HG02973 (cell line): ENCODE measurements around the gene CAMKV.
"Not testable (repeated sequence)": the region's sequence is repeated elsewhere in the genome, so short reads cannot be mapped to it uniquely, and the experiment has no call there.

Source experiments
- ATAC-seq: cut with Tn5 transposase; IDR thresholded peaks from one replicate; pipeline ENCODE4 v1.9.1; 2021; ENCODE audit warnings: moderate library complexity; ENCODE audit not compliant: unreplicated experiment

CAMKV gene

DNA sequence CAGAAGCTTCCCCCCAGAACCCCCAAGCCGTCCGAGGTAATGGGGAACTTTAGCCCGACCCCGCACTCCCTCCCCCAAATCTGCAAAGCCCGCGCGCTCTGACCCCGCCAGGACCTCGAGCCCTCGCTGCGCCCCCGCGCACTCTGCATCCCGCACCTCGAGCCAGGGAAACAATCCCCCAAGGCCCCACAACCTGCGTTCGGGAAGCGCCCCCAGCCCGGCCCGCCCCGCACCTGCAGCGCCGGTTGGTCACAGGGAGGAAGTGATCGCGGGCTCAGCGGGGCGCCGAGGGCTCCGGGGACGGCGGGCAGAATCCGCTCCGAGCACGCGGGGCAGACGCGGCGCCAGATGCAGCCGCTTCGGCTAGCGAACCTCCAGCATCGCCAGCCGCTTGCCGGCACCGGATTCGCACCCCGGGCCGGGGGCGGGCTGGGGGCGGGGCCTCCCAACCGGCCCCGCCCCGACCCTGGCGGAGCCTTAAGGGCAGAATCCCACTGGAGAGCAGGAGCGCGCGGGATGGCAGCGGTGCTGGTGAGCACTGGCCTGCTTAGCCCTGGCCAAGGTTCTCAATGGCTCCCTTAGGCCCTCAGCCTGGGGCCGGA lies at the start of gene CAMKV:
Gene CAMKV (minus strand): TSS at position 382 of the 602 bp plus-strand sequence. CDS start 7,518 bp downstream, outside the sequence.
- no peak for ATAC-seq

GRCh38 chr3:49917806-49918590 lies 48.3 kb upstream of the CAMKV start:
- ATAC-seq = not testable (repeated sequence)

GRCh38 chr3:49916686-49917085 lies 47.0 kb upstream of the CAMKV start:
- no peak for ATAC-seq

DNA sequence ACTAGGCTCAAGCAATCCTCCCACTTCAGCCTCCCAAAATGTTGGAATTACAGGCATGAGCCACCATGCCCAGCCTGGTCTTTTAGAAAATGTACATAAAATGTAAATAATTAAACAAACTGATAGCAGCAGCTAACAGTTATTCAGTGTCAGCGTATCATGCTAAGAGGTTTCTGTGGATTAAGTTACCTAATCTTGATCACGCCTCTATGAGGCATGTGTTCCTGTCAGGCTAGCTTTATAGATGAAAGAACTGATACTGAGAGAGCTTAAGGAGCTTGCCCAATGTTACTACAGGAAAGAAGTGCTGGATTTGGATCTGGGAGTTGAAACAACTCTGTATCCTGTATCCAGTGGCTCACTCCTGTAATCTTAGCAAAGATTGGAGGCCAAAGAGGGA lies 45.2 kb upstream of the CAMKV start:
- no peak for ATAC-seq

GRCh38 chr3:49912881-49913281 lies 43.2 kb upstream of the CAMKV start:
- no peak for ATAC-seq

GRCh38 chr3:49911611-49912010 lies 41.9 kb upstream of the CAMKV start:
- no peak for ATAC-seq

GRCh38 chr3:49911124-49911420 lies 41.4 kb upstream of the CAMKV start:
- ATAC-seq = no peak

DNA sequence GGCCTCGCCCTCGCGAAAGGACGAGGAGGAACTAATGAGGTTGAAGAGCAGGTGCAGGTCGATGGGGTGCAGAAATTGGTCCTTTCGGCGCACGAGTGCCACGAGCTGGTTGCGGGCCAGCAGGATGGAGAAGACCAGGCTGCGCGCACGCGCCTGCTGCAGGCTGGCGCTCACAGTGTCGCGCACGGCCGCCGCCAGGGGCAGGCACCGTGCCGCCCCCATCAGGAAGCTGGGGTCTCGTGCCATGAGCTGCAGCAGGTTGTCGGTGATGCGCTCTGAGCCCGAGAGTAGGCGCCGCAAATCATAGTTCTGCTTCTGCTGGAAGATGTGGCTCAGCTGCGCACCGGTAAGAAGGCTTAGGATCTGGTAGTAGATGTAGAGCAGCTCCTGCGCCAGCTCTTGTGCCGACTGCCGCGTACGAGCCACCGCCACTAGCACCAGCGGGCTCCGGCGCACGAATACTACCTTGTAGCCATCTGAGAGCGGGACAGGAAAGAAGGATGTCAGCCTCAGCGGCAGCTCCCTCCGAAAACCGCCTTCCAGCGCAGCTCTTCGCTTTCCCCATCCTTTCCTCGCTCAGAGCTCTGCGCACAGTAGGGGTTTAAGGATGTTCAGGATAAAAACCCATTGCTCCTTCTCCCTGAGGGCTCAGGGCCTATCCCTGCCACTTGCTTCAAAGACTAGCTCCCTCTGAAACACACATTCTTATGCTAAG lies 40.9 kb upstream of the CAMKV start:
- ATAC-seq = no peak

GRCh38 chr3:49908373-49909199 lies 38.9 kb upstream of the CAMKV start:
- no peak for ATAC-seq

DNA sequence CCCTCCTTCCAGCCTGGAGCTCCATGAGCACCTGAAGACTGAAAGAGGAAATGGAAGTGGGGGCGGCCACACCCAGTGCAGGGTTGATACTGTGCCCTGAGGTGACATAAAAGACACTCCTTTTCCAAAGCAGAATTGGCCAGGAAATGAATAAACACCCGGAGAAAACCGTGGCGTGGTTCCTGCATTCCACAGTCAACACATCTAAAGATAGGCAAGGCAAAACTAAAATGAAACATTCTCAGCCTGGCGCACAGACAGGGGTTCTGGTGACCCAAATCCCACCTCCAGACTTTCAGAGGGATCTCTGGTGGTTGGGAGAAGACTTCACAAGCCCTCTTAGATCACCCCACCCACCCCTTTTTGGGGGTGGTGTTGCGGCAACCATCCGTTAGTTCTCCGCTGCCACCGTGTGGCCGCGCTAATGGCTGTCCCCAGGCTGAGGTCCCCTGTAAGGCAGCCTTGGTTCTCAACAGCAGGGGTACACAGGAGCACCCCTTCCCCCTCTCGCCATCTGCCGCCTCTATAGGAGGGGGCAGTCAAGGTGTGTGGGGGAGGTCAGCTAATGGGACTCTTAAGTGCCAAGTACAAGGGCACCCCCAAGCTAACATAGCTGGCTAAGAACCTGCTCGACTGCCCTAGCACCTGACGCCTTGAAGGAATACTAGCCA lies 36.5 kb upstream of the CAMKV start:
- ATAC-seq = no peak

DNA sequence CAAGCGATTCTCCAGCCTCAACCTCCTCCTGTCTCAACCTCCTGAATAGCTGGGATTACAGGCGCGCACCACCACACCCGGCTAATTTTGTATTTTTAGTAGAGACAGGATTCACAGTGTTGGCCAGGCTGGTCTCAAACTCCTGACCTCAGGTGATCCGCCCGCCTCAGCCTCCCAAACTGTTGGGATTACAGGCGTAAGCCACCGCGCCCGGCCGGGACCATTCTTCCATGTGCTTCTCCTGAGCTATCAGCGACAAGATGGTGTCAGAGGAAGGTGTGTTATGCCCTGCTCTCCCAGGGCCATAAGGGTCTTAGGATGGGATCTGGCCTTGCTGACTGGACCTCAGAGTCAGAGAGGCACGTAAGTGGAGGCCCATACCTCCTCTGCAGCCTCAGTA lies 34.7 kb upstream of the CAMKV start:
- not testable (repeated sequence) for ATAC-seq

DNA sequence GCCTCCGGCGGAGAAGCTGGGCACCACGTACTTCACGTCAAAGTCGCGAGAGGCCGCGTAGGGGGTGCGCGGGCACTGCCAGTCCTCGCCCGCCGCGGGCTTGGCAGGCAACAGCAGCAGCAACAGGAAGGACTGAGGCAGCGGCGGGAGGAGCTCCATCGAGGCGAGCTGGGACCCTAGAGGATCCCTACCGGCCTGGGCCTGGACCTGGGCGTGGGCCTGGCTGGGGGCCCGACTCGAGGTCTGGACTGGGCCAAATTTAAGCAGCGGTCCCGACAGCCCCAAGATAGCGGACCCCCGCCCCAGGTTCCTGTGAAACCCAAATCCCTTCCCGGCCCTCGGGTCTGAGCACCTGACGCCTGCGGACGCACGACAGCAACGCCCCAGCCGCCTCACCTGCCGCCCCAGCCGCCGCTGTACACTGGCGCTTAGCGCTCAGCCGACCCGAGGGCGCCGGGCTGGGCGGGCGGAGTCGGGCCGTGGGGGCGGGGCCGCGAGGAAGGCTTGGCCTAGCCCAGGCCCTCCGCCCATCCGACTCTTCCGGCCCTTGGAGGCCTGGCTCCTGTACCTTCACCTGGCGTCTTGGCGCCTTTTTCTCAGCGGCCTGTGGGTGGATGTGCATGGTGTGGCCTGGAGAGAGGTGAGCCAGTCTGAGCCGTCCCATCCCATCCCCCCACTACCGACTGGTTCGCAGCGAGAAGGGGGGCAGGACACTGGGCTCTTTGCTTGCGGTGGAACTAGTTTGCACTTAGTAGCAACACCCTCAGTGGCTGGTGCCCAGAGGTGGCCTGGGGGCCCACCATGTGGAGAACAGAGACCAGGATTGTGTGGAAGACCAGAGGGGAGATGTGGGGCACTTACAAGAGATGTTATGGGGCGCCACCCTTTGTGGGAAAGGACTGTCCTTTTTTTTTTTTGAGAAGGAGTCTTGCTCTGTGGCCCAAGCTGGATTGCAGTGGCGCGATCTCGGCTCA lies 34.0 kb upstream of the CAMKV start, which contains the start of gene MST1R:
Gene MST1R (minus strand): TSS at position 423 of the 974 bp plus-strand sequence. CDS start 264 bp downstream, at position 159.
- ATAC-seq = peak; percentile 81

DNA sequence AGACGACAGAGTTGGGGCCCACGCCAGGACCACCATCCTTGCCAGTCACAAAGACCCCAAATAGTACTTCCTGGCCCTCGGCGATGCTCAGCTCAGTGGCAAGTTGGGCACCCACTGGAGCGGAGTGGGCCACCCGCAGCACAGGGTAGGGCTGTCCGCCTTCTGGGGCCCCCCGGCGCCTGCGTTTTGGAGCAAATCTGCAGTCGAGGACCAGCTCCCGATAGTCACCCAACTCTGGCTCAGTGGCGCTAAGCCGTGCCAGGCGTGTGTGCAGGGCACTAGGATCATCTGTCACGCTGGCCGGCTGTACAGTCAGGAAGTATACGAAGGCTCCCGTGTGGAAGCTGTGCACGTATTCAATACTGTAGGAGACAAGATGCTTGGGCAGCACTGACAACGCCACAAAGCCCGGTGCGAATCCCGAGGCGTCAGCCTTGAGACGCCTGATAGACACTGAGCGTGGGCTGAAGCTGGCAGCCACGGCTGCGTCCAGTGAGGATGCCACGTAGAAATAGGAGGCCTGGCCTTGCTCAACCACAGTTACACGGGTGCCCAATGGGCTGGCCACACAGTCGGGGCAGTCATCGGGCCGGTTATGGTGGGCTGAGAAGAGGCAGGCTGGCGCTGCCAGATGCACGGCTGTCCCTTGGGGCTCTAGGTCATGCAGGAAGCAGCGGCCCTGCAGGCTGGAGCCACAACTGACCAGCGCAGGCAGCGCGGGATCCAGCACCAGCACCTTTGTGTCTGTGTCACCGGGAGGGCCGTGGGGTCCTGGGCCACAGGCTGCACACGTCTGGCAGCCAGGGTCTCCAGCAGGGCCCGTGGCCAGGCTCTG lies 33.0 kb upstream of the CAMKV start:
- no peak for ATAC-seq

- ATAC-seq = no peak
These were observed 31.9 kb upstream of the CAMKV start for GRCh38 chr3:49901366-49902339.

- no peak for ATAC-seq
These were observed 30.9 kb upstream of the CAMKV start for GRCh38 chr3:49900491-49901153.

GRCh38 chr3:49899815-49900214 lies 30.1 kb upstream of the CAMKV start:
- no peak for ATAC-seq

- no peak for ATAC-seq
These were observed 29.3 kb upstream of the CAMKV start for GRCh38 chr3:49898991-49899390.
